Epithelial cell of esophagus (primary cell): ENCODE measurements around the gene MPV17L2.

Source experiments
- DNase-seq: peaks from one replicate; pipeline ENCODE4 v3.0.0; 2010; ENCODE audit warnings: low read depth
- H3K4me3 ChIP-seq: 2 replicates; pipeline ENCODE4 v1.5.1; 2011; ENCODE audit warnings: mild to moderate bottlenecking, low read length, control low read depth
- CTCF ChIP-seq: IDR thresholded peaks from 2 replicates; pipeline ENCODE4 v1.5.1; 2011; ENCODE audit warnings: low read depth, mild to moderate bottlenecking, low read length, control low read depth, inconsistent platforms; ENCODE audit not compliant: insufficient read depth; ENCODE audit errors: missing control alignments

Gene MPV17L2

GRCh38 chr19:18197941-18198340 lies 4.9 kb downstream of the MPV17L2 start:
- TF ChIP-seq CTCF = no peak
- no peak overlapping the region for H3K4me3 ChIP-seq
- no peak for DNase-seq

DNA sequence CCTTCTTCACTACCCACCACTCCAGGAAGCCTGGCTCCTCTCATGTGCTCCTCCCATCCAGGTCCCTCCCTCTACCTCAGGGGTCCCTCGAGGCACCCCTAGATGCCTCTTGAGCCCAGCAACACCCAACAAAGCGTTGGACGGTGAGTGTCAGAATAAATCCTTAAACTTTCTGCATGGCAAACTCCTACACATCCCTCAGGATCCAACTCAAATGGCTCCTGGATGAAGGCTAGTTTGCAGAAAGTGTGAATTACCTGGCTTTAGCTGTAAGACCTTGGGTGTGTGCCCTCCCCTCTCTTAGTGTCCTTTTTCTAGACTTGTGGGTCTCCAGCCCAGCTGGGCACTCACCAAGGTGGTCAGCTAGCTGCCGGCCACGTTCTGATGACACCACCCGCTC lies 5.4 kb downstream of the MPV17L2 start:
- DNase-seq = no peak
- no peak overlapping the region for H3K4me3 ChIP-seq
- no peak for TF ChIP-seq CTCF

- no peak for TF ChIP-seq CTCF
- no peak overlapping the region for H3K4me3 ChIP-seq
- no peak for DNase-seq
Measured at GRCh38 chr19:18202397-18202777, 9.4 kb downstream of the MPV17L2 start.

DNA sequence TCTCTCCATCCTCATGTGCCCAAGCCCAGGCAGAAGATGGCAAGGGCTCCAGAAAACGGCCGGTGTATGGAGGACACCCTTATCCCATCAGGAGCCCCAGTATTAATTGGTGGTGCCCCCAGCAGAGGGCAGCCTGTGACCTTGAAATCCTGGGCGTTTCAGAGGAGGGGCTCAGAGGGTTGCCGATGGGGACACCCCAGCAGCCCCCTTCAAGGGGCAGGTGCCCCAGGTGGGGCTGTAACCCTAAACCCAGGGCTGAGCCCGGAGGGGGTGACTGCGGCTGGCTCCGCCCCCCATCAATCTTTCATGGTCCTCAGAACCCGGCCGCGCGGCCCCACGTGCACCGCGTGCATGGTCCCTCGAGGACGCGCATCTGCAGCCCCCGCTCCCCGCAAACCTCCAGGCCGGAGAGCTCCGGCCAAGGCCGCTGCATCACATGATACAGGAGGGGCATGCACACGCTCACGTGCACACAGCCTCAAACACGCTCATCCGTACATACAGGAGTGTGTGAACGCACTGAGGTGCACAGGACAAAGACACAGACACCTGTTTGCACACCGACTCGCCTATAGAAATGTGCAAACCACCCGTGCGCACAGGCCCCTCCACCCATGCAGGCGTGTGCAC lies 9.9 kb downstream of the MPV17L2 start:
- H3K4me3 ChIP-seq = peak overlapping the region; percentile 68
- DNase-seq = no peak
- peak; percentile 21 for TF ChIP-seq CTCF

GRCh38 chr19:18203408-18203862 lies 10.4 kb downstream of the MPV17L2 start:
- DNase-seq = no peak
- peak overlapping the region; percentile 68 for H3K4me3 ChIP-seq
- no peak for TF ChIP-seq CTCF

DNA sequence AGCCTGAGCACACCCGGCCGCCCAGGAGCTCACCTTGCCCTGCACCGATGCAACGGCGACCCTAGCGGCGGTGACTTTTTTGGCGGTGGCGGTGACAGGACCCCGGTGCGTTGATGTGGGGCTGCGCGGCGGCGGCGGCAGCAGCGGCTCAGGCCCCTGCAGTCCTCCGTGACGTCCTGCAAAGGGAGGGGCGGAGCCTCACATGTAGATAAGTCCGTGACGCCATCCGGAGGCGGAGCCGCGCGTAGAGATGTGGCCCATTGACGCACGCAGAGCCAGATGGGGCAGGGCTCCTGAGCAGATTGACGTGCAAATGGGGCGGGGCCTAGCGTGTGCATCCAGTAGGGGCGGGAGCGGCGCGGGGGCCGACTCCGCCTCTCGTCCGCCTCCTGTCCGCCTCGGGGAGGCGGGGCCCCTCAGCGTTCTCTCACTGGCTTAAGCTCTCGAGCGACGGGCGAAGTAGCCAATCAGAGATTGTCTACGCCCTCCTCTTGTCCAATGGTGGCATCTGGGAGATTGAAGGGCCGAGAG lies 10.9 kb downstream of the MPV17L2 start, which contains the start of gene RAB3A:
RAB3A (minus strand) TSS at position 180 of the 531 bp plus-strand sequence. CDS start 1,302 bp downstream, outside the sequence.
- no peak for TF ChIP-seq CTCF
- peak; percentile 100 for DNase-seq
- peak within 1 kb of the TSS; percentile 84 for H3K4me3 ChIP-seq
